Stimulated activated CD8-positive, alpha-beta memory T cell treated with anti-CD3 and anti-CD28 coated beads, Interleukin-12 subunit alpha, Interleukin-12 subunit beta, amount 100 ng/mL, for 4 hours (primary cell): ENCODE measurements around the gene TENM3.
"Not testable (repeated sequence)": the region's sequence is repeated elsewhere in the genome, so short reads cannot be mapped to it uniquely, and the experiment has no call there.

Experiments
- DNase-seq: peaks from one replicate; pipeline ENCODE4 v3.0.0-alpha.2; 2020; ENCODE audit warnings: low read depth

TENM3 gene

DNA sequence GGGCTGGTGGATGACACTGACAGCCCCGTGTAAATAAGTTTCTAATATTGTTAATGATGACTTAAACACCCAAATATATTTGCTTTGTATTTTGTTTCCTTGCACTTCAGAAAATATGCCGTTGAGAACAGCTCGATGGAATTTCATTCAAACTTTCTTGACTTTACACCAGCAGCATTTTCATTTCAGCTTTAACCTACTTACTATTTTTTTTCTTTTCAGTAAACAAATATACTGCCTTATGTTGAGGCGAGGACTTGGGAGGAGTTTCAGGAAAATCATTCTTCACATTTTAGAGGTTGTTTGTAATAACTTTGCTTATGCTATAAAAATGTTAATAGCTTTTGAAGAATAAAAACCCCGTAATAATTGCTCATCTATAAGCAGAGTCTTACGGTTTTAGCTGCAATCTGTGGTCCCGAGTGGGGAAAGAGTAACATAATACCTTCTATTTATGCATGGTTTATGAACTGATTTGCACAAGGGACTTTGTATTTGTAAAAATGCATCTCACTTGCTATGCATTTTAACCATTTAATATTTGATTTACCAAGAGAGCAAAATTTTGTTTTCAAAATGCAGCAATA, 14.1 kb upstream of the TENM3 start:
- DNase-seq, result no peak

GRCh38 chr4:182230256-182230655, 12.9 kb upstream of the TENM3 start:
- DNase-seq, result no peak

GRCh38 chr4:182231080-182231479, 12.1 kb upstream of the TENM3 start:
- no peak for DNase-seq

DNA sequence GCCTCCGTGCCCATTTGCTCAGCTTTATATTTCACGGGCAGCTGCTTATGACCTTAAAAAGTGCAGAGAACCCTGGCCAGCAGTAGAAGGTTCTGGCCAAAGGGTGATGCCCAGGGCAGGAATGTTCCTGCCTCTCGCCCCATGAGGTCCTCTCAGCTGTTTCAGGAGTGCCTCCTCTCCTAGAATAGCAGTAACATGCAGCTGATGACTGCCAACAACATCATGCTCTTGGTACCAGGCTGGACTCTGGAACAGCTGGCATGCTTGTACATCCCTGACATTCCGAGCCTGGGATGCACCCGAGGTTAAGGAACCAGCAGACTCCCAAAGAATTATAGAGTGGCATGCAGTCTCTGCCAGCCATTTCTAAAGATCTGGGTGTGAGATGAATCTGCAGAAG, 11.7 kb upstream of the TENM3 start:
- no peak for DNase-seq

- no peak for DNase-seq
These were observed 9.7 kb upstream of the TENM3 start for GRCh38 chr4:182233310-182234090.

DNA sequence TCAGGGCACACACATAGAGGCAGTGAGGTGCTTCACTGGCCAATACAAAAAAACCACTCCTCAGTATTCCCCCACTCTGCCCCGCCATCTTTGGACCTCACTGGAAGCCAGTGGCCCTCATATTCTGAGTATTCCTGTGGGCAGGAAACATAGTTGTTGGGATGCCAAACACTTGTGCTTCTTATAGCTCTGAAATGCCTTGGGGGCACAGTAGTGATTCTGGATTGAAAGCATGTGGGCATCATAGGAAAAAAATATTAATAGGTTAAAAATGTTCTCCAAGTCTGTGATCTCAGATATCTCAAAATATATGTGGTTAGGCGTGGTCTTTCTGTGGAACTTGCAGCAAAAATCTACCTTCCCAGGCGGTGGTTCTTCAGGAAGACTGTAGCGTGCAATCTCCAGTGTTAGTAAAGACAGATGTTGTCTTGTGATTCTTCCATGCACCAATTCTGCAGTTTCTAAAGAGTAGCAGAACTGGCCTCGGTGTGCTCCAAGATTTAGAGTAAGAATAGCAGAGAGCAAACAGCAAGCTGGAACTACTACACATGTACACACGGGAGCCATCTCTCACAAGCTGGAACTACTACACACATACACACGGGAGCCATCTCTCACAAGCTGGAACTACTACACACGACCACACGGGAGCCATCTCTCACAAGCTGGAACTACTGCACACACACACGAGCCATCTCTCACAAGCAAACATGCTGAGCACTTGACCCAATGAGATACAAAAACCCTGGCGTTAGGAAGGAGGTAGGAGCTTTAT, 8.0 kb upstream of the TENM3 start:
- no peak for DNase-seq

GRCh38 chr4:182236186-182236585, 7.0 kb upstream of the TENM3 start:
- DNase-seq, result no peak

- DNase-seq, result not testable (repeated sequence)
These were observed 6.2 kb upstream of the TENM3 start for GRCh38 chr4:182237010-182237409.

- no peak for DNase-seq
These were observed 4.8 kb upstream of the TENM3 start for GRCh38 chr4:182238355-182238931.

DNA sequence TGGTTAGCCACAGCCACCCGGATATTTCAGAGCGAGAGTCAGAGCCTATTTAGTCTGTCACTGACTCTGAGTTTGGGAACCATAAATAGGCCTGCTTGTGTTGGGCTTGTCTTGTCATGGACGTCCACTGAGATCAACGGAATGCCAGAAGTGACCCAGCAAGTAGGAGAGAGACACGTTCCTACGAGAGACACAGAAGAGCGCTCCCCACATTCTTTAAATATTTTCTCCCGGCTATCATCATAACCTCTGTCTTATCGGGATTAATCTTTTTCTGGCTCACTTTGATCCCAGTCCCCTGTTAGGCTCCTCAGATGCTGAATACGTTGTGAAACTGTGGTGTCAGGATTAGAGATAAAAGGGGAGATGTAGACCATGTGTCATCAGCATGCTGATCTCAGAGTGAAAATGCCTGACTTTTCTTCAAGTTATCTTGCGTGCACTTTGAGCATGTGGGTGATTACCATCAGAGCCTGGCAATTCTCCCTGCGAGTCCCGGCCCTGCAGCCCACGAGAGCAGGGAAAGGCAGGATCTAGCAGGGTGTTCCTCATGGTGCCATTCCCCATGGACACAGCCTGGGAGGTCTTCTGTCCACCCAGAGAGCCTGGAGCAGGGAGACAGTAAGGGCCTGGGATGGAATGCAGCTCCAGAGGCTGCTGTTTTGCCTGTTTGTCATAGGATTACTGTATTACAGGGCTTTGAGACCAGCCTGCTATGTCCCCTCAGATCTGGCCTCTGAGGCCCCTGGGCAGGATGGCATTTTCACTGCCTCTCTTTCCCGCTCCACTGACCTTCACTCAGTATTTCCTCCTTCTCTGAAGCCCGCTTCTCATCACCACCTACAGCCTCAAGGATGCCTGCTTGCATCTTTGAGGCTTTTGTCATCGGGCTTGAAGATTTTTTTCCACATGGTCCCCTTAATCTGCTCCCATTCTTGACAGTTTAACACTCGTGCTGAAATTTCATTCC, 2.8 kb upstream of the TENM3 start:
- DNase-seq, result no peak

DNA sequence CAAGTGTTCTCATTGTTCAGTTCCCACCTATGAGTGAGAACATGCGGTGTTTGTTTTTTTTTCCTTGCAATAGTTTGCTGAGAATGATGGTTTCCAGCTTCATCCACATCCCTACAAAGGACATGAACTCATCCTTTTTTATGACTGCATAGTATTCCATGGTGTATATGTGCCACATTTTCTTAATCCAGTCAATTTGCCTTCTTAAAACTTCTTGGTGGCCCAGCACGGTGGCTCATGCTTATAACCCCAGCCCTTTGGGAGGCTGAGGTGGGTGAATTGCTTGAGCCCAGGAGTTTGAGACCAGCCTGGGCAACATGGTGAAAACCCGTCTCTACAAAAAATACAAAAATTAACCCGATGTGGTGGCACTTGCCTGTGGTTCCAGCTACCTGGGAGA, 942 bp upstream of the TENM3 start:
- not testable (repeated sequence) for DNase-seq

- DNase-seq, result no peak
These were observed 415 bp upstream of the TENM3 start for GRCh38 chr4:182242787-182243186.

DNA sequence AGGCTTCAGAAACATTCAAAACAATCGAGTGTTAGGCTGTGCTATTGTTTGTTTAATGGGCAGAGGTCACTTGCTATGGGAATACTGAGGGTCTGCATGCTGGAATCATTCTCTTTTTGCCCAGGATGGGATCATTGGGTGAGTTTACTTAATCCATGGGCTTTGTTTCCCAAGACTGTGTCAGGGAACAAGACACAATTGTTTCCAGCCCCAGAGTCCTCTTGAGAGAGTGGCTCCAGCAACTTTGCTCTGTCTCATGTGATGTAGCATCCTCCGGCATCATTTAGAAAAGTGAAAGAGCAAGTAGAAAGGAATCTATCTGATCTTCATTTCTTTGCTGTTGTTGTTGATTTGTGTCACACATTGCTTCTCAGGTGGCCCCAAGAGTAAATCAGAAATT, 1.8 kb downstream of the TENM3 start:
- no peak for DNase-seq

- no peak for DNase-seq
These were observed 2.5 kb downstream of the TENM3 start for GRCh38 chr4:182245541-182246215.

DNA sequence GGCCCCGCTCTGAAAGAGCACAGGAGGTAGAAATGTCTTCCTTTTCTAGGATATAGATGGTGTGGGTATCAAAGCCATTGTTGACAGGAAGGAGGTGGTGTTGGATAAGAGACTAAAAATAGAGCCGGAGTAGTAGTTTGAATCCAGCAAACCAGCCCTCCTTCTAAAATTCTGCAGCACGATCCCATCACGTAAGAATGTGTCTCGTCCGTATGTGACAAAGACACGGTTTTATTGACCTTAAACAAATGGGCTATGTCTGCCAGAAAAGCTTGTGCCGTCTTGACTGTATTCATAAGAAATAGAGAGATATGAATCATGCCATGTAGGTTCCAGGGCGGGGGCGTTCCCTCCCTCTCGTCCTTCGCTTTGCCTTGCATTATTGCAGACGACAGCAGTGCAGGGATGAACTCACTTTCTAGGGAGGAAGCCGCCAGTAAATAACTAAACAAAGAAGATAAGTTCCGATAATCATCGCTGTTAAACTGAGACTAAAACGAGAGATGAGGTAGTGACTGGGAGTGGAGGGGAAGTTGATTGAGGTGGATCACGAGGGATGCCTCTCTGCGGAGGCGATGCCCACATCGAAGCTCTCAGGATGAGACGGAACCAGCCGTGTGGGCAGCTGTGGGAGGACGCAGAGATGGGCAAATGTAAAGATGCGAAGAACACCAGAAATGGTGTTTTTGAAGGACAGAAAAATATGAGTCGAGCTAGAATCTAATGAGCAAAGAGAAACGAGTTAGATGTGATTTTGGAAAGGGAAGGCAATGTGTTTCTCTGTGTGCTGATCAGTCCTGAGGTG, 3.4 kb downstream of the TENM3 start:
- no peak for DNase-seq

GRCh38 chr4:182248295-182248694, 5.1 kb downstream of the TENM3 start:
- DNase-seq, result no peak

DNA sequence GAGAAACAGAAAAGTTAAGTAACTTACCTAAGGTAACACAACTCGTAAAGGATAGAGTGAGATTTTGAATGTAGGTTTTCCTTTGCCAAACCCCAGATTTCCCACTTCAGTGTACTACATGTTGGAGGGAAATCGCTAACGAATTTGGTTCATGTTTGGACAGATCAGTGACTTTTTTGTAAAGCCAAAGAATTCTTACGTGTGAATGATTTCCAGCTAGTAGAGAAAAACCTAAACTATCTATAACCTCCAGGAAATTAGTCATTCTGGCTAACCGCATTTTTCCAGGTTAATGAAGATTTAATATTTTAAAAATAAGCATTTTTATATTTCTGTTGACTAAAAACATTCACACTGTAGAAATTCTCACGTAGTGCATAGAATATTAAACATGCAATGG, 7.2 kb downstream of the TENM3 start:
- no peak for DNase-seq

DNA sequence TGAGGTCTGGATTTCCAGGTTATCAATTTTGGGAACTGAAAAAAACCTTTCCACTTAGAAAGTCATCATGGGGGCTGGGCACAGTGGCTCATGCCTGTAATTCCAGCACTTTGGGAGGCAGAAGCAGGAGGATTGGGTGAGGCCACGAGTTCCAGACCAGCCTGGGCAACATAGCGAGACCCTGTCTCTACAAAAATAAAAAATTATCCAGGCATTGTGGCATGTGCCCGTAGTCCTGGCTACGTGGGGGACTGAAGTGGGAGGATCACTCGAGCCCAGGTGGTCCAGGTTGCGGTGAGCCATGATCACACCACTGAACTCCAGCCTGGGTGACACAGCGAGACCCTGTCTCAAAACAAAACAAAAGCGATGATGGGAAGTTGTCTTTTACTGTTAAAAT, 7.9 kb downstream of the TENM3 start:
- no peak for DNase-seq

DNA sequence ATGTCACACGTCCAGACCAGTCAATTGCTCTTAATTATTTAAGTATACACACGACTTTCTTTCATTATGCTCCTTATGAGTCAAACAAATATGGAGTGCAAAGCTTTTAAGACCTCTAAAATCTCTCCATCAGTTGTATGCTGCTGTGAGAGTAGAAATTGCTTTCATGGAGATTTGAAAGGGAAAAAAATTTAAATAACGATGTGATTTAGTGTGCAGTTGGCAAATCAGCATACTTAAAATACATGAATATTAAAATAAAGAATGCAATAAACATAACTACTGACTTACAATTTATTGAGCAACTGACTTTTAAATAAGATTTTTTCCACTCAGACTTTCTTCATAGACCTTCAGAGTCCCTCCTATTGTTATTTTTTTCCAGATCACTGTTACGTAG, 9.0 kb downstream of the TENM3 start:
- DNase-seq, result no peak
